GM10266 (cell line): ENCODE measurements around the gene TMEM72.

Experiments used
- DNase-seq: peaks from one replicate; pipeline ENCODE4 v3.0.0; 2012; ENCODE audit errors: extremely low spot score
- CTCF ChIP-seq: IDR thresholded peaks from 2 replicates; pipeline ENCODE4 v1.5.1; 2012; ENCODE audit warnings: mild to moderate bottlenecking, low read depth; ENCODE audit not compliant: control insufficient read depth, insufficient read depth; ENCODE audit errors: missing control alignments

TMEM72 gene

GRCh38 chr10:44949915-44950314 is 38.8 kb downstream of the TMEM72 start:
- TF ChIP-seq CTCF: no peak
- DNase-seq: no peak

GRCh38 chr10:44950326-44951225 is 39.4 kb downstream of the TMEM72 start:
- DNase-seq: no peak

GRCh38 chr10:44951576-44952226 is 40.6 kb downstream of the TMEM72 start:
- no peak for DNase-seq
- TF ChIP-seq CTCF: no peak

More at GRCh38 chr10:44950326-44951225, 39.4 kb downstream of the TMEM72 start:
- TF ChIP-seq CTCF: no peak

- no peak for TF ChIP-seq CTCF
- DNase-seq: no peak
These were observed 41.7 kb downstream of the TMEM72 start for GRCh38 chr10:44952779-44953231.

GRCh38 chr10:44954042-44954441 is 42.9 kb downstream of the TMEM72 start:
- DNase-seq: no peak

GRCh38 chr10:44954962-44955361 is 43.8 kb downstream of the TMEM72 start:
- DNase-seq: no peak
- TF ChIP-seq CTCF: no peak

More at GRCh38 chr10:44954042-44954441, 42.9 kb downstream of the TMEM72 start:
- TF ChIP-seq CTCF: no peak
